Left lung (tissue), 10 donors: Measurements from ENCODE around the gene LAMA3. TPM values are rescaled to one million over a fixed set of nuclear protein-coding genes. Genes with fewer than 3 reads are reported as not detected.

Source experiments
- ATAC-seq: fragments of 200-7000 bp; cut with Tn5 transposase; one replicate; pipeline ENCODE4 v1.9.1; 2020; ENCODE audit warnings: moderate library complexity
- DNase-seq, 4 donors: peaks; one replicate each; pipeline ENCODE4 v3.0.0-alpha.2; 2013 to 2020
- H3K27ac ChIP-seq, 2 donors: fragments of 200-600 bp; sonication (generic) in 1 of 2; one replicate each; pipeline versions ENCODE4 v1.5.0 to v1.8.0; 2020 to 2021
- H3K27me3 ChIP-seq, 2 donors: fragments of 200-600 bp; sonication (generic) in 1 of 2; one replicate each; pipeline versions ENCODE4 v1.5.0 to v1.8.0; 2020 to 2021
- H3K36me3 ChIP-seq, 2 donors: fragments of 200-600 bp; sonication (generic) in 1 of 2; one replicate each; pipeline versions ENCODE4 v1.5.0 to v1.8.0; 2020 to 2021
- H3K4me1 ChIP-seq, 2 donors: fragments of 200-600 bp; one replicate each; pipeline ENCODE4 v1.8.0; 2021
- H3K4me3 ChIP-seq, 2 donors: fragments of 200-600 bp; sonication (generic) in 1 of 2; one replicate each; pipeline versions ENCODE4 v1.5.0 to v1.8.0; 2020 to 2021; ENCODE audit warnings: mild to moderate bottlenecking in 1 of 2
- H3K9me3 ChIP-seq, 2 donors: fragments of 200-600 bp; sonication (generic) in 1 of 2; one replicate each; pipeline versions ENCODE4 v1.5.0 to v1.8.0; 2020 to 2021
- CTCF ChIP-seq, 2 donors: fragments of 200-600 bp; sonication (generic) in 1 of 2; IDR thresholded peaks; one replicate each; pipeline versions ENCODE4 v1.5.0 to v1.8.0; 2021; ENCODE audit warnings: antibody characterized with exemption in 2 of 2
- intact Hi-C, 2 donors: fragments of 100-400 bp; cut with DNase I; formaldehyde crosslinking; loops; one replicate each; pipeline versions ENCODE4 v1.11.2 to v1.14.2; 2022
- polyA plus RNA-seq, 6 donors: library from polyadenylated mRNA; unstranded; fragments of 120-200 nt; gene quantifications; one replicate each; pipeline ENCODE4 v1.2.1, GENCODE V29; 2013; ENCODE audit not compliant: insufficient read length in 6 of 6
- total RNA-seq, 2 donors: library from RNA; stranded (reverse); fragmentation: NEBNext Ultra II Directional; extraction: Animal tissue kit (Norgen Biotek cat#: 25700); gene quantifications; one replicate each; pipeline ENCODE4 v1.2.1, GENCODE V29; 2021
- donor health status: DM: no; HTN: yes; CAD: no.
- donor health status: DM: no; HTN: no; CAD: no.

Gene LAMA3
- total and polyA plus RNA-seq, 8 donors: 42.8 to 207 (median 140) TPM

- ATAC-seq: no peak
- no peak for TF ChIP-seq CTCF (IDR thresholded peaks at IDR 0.05)
- peaks cover 0 to 17% of the 10 kb centered on the region in 2 donors for H3K4me1 ChIP-seq
- no peaks in the 10 kb centered on the region for H3K36me3 ChIP-seq
- H3K27me3 ChIP-seq: peaks cover 13 to 83% of the 10 kb centered on the region in 2 donors
- intact Hi-C loops: no loop called here
- no peaks in the 10 kb centered on the region for H3K9me3 ChIP-seq
- peak overlapping the region in 1 of 2 donors; percentile 62 for H3K27ac ChIP-seq
- no peak overlapping the region for H3K4me3 ChIP-seq
- no peak for DNase-seq
Measured at GRCh38 chr18:23688528-23688927, 725 bp upstream of the LAMA3 start.

- no peaks in the 10 kb centered on the region for H3K9me3 ChIP-seq
- H3K27me3 ChIP-seq: peaks cover 13 to 78% of the 10 kb centered on the region in 2 donors
- H3K27ac ChIP-seq: peak overlapping the region; percentile 62 to 63
- H3K36me3 ChIP-seq: no peaks in the 10 kb centered on the region
- peak in 3 of 4 donors; percentile 14 to 83 (median 36) for DNase-seq
- peak; percentile 60 for ATAC-seq
- intact Hi-C loops: no loop called here
- peak overlapping the region; percentile 43 to 49 for H3K4me3 ChIP-seq
- TF ChIP-seq CTCF (IDR thresholded peaks at IDR 0.05): no peak
- H3K4me1 ChIP-seq: peaks cover under 1 to 17% of the 10 kb centered on the region in 2 donors
Measured at GRCh38 chr18:23689616-23690504, 607 bp downstream of the LAMA3 start.

GRCh38 chr18:23690505-23691068 lies 1.3 kb downstream of the LAMA3 start:
- no peak for TF ChIP-seq CTCF (IDR thresholded peaks at IDR 0.05)
- intact Hi-C loops: no loop called here
- DNase-seq (peak in 2 of 4 donors; percentile 6 to 71), ATAC-seq (peak; percentile 18)
- H3K9me3 ChIP-seq: no peaks in the 10 kb centered on the region
- H3K4me1 ChIP-seq: peaks cover 4 to 17% of the 10 kb centered on the region in 2 donors
- peaks cover 13 to 73% of the 10 kb centered on the region in 2 donors for H3K27me3 ChIP-seq
- peak overlapping the region; percentile 43 to 49 for H3K4me3 ChIP-seq
- H3K36me3 ChIP-seq: no peaks in the 10 kb centered on the region
- H3K27ac ChIP-seq: peak overlapping the region; percentile 62 to 63

GRCh38 chr18:23693846-23694245 lies 4.6 kb downstream of the LAMA3 start:
- DNase-seq (no peak), ATAC-seq (no peak)
- TF ChIP-seq CTCF (IDR thresholded peaks at IDR 0.05): no peak
- Histone ChIP-seq H3K4me3 (no peak overlapping the region), H3K27me3 (peaks cover 5 to 41% of the 10 kb centered on the region in 2 donors), H3K27ac (no peak overlapping the region), H3K36me3 (no peaks in the 10 kb centered on the region), H3K4me1 (peaks cover 4 to 14% of the 10 kb centered on the region in 2 donors), H3K9me3 (no peaks in the 10 kb centered on the region)
- intact Hi-C loops: no loop called here
